Measurements from ENCODE around the gene ACKR1. TPM values are rescaled to one million over a fixed set of nuclear protein-coding genes. Genes with fewer than 3 reads are reported as not detected.

ACKR1 gene
- total RNA-seq, 2 experiments from 2014 or later = not detected

GRCh38 chr1:159172614-159173291 is 31.9 kb upstream of the ACKR1 start:
- CTCF ChIA-PET = no interaction called here

GRCh38 chr1:159173320-159173719 is 31.4 kb upstream of the ACKR1 start:
- no peaks in the 10 kb centered on the region for H3K9me3 Mint-ChIP-seq
- peaks cover 3% of the 10 kb centered on the region for H3K4me1 Mint-ChIP-seq (ENCODE audit: low read depth)
- no peak for DNase-seq
- H3K4me3 Mint-ChIP-seq = no peak overlapping the region
- ChIA-PET POLR2A (interaction anchor here (1.1 kb wide), 1 partner anchor 50 kb away, joined by 3 read pairs; no protein-coding TSS in a partner anchor), CTCF (no interaction called here)
- H3K27me3 Mint-ChIP-seq = peaks cover 53% of the 10 kb centered on the region
- no peak for TF ChIP-seq CTCF (IDR thresholded peaks at IDR 0.05)
- intact Hi-C loops (cut with micrococcal nuclease) = no loop called here
- H3K27ac Mint-ChIP-seq = no peak overlapping the region
- no peaks in the 10 kb centered on the region for H3K36me3 Mint-ChIP-seq (ENCODE audit: low read depth)
- no peak for ATAC-seq

More at GRCh38 chr1:159172614-159173291, 31.9 kb upstream of the ACKR1 start:
- Mint-ChIP-seq H3K4me3 (no peak overlapping the region), H3K9me3 (no peaks in the 10 kb centered on the region), H3K4me1 (ENCODE audit: low read depth) (peaks cover 3% of the 10 kb centered on the region), H3K36me3 (ENCODE audit: low read depth) (no peaks in the 10 kb centered on the region), H3K27me3 (peaks cover 58% of the 10 kb centered on the region), H3K27ac (no peak overlapping the region)
- no peak for DNase-seq
- intact Hi-C loops (cut with micrococcal nuclease) = no loop called here
- TF ChIP-seq CTCF (IDR thresholded peaks at IDR 0.05) = no peak
- no peak for ATAC-seq
- POLR2A ChIA-PET = interaction anchor here (1.1 kb wide), 1 partner anchor 51 kb away, joined by 3 read pairs; no protein-coding TSS in a partner anchor

- H3K9me3 Mint-ChIP-seq = no peaks in the 10 kb centered on the region
- intact Hi-C loops (cut with micrococcal nuclease) = no loop called here
- no peak for ATAC-seq
- no peak for DNase-seq
- no peak overlapping the region for H3K4me3 Mint-ChIP-seq
- no peak for TF ChIP-seq CTCF (IDR thresholded peaks at IDR 0.05)
- H3K27ac Mint-ChIP-seq = no peak overlapping the region
- peaks cover 54% of the 10 kb centered on the region for H3K27me3 Mint-ChIP-seq
- H3K36me3 Mint-ChIP-seq (ENCODE audit: low read depth) = no peaks in the 10 kb centered on the region
- CTCF ChIA-PET = interaction anchor here (1.9 kb wide), 1 partner anchor 20 kb away, joined by 6 read pairs; no protein-coding TSS in a partner anchor
- POLR2A ChIA-PET = no interaction called here
- H3K4me1 Mint-ChIP-seq (ENCODE audit: low read depth) = peaks cover 3% of the 10 kb centered on the region
Observed at GRCh38 chr1:159175571-159175970, 29.1 kb upstream of the ACKR1 start.

- DNase-seq (peak; percentile 63), ATAC-seq (peak; percentile 67)
- no peaks in the 10 kb centered on the region for H3K9me3 Mint-ChIP-seq
- TF ChIP-seq CTCF (IDR thresholded peaks at IDR 0.05) = no peak
- ChIA-PET CTCF (no interaction called here), POLR2A (no interaction called here)
- no peak overlapping the region for H3K27ac Mint-ChIP-seq
- H3K36me3 Mint-ChIP-seq (ENCODE audit: low read depth) = no peaks in the 10 kb centered on the region
- no peaks in the 10 kb centered on the region for H3K4me1 Mint-ChIP-seq (ENCODE audit: low read depth)
- no peak overlapping the region for H3K4me3 Mint-ChIP-seq
- intact Hi-C loops (cut with micrococcal nuclease) = no loop called here
- peaks cover 60% of the 10 kb centered on the region for H3K27me3 Mint-ChIP-seq
Observed at GRCh38 chr1:159177272-159177907, 27.3 kb upstream of the ACKR1 start.

GRCh38 chr1:159179906-159180305 is 24.8 kb upstream of the ACKR1 start:
- CTCF ChIA-PET = interaction anchor here (1.9 kb wide), 1 partner anchor 34 kb away, joined by 5 read pairs; no protein-coding TSS in a partner anchor
- no peak for ATAC-seq
- DNase-seq = no peak
- POLR2A ChIA-PET = no interaction called here
- peaks cover 46% of the 10 kb centered on the region for H3K27me3 Mint-ChIP-seq
- no peak overlapping the region for H3K4me3 Mint-ChIP-seq
- TF ChIP-seq CTCF (IDR thresholded peaks at IDR 0.05) = no peak
- intact Hi-C loops (cut with micrococcal nuclease) = no loop called here
- H3K27ac Mint-ChIP-seq = no peak overlapping the region
- no peaks in the 10 kb centered on the region for H3K4me1 Mint-ChIP-seq (ENCODE audit: low read depth)
- no peaks in the 10 kb centered on the region for H3K9me3 Mint-ChIP-seq
- no peaks in the 10 kb centered on the region for H3K36me3 Mint-ChIP-seq (ENCODE audit: low read depth)

Measured in activated CD8-positive, alpha-beta T cell treated with anti-CD3 and anti-CD28 coated beads for 36 hours (primary cell).